ENCODE data around the gene BICRA. TPM values are rescaled to one million over a fixed set of nuclear protein-coding genes. Genes with fewer than 3 reads are reported as not detected.

Gene BICRA
- total RNA-seq = 1.1 and 1.3 TPM in 2 replicates

GRCh38 chr19:47608969-47609905 lies at the start of gene BICRA:
Gene BICRA, plus strand, starts transcription at chr19:47609134. Its CDS starts 64,441 bp downstream, at chr19:47673575.

GRCh38 chr19:47573071-47574026 lies 35.6 kb upstream of the BICRA start, which contains the start of gene ZNF541:
Gene ZNF541, minus strand, starts transcription at chr19:47573148. Its CDS starts 17,292 bp downstream, at chr19:47555856.

GRCh38 chr19:47713046-47714021 lies 104.4 kb downstream of the BICRA start, which contains the start of gene EHD2:
Gene EHD2, plus strand, starts transcription at chr19:47713422. Its CDS starts 3,191 bp downstream, at chr19:47716613.

GRCh38 chr19:47745010-47745901 lies 136.3 kb downstream of the BICRA start, which contains the start of gene NOP53:
Gene NOP53, plus strand, starts transcription at chr19:47745546. Its CDS starts 14 bp downstream, at chr19:47745560.

Other genes with a start within 250 kb of the BICRA start
- 48.1 and 65.3 TPM in 2 replicates for gene MEIS3, start 189.6 kb upstream of the BICRA start, total RNA-seq
- under 0.01 and 0.32 TPM in 2 replicates for gene SLC8A2, start 137.2 kb upstream of the BICRA start, total RNA-seq
- gene KPTN, start 124.9 kb upstream of the BICRA start, total RNA-seq = 3.7 and 9.0 TPM in 2 replicates
- 97.8 and 147 TPM in 2 replicates for gene NAPA, start 94.1 kb upstream of the BICRA start, total RNA-seq
- under 0.01 and 1.1 TPM in 2 replicates for gene ZNF541, start 36.0 kb upstream of the BICRA start, total RNA-seq
- 261 and 300 TPM in 2 replicates for gene EHD2, start 104.3 kb downstream of the BICRA start, total RNA-seq
- gene NOP53, start 136.4 kb downstream of the BICRA start, total RNA-seq = 167 and 243 TPM in 2 replicates
- 400 and 424 TPM in 2 replicates for gene SELENOW, start 169.6 kb downstream of the BICRA start, total RNA-seq
- gene TPRX1, start 195.4 kb downstream of the BICRA start, total RNA-seq = not detected in 2 replicates
- not detected in 2 replicates for gene CRX, start 212.8 kb downstream of the BICRA start, total RNA-seq

All from cardiac atrium fibroblast (primary cell).